ENCODE data around the gene KRT78. TPM values are rescaled to one million over a fixed set of nuclear protein-coding genes. Genes with fewer than 3 reads are reported as not detected.

Gene KRT78
- total RNA-seq, 1 experiment from 2014 or later = not detected

DNA sequence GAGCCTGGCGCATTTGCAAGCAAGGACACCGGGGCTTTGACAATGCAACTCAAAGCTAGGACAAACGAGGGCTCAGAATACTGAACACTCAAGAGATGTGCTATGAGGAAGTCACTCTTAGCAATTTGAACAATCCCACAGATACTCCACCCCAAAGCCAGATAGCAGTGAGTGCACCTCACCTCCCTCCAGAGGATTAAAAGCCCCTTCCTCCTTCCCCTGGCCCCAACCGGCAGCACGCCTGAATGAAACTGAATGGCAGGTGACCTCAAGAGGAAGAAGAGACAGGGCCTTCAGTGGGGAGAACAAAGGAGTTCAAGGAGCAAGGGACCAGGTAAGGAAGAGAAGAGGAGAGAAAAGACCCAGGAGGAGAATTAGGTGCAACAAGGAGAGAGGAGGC, 1.9 kb upstream of the KRT78 start:
- H3K9me3 ChIP-seq = no peaks in the 10 kb centered on the region
- no peak overlapping the region for H3K4me3 ChIP-seq
- no peaks in the 10 kb centered on the region for H3K36me3 ChIP-seq
- H3K27me3 ChIP-seq = no peaks in the 10 kb centered on the region
- no peak for DNase-seq

DNA sequence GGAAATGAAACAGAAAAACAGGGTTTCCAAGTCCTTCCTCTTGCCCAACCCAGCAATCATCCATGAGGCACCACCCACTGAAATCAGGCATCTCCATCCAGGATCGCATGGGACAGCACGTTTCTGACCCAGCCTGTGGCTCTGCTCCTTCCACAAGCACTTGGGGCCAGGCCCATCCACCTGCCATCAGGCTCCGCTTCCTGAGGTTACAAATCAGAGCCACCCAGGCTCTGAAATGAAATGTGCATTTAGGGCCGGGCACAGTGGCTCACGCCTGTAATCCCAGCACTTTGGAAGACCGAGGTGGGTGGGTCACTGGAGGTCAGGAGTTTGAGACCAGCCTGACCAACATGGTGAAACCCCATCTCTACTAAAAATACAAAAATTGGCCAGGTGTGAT, 717 bp upstream of the KRT78 start:
- Histone ChIP-seq H3K27me3 (no peaks in the 10 kb centered on the region), H3K9me3 (no peaks in the 10 kb centered on the region), H3K36me3 (no peaks in the 10 kb centered on the region), H3K4me3 (no peak overlapping the region)
- no peak for DNase-seq

DNA sequence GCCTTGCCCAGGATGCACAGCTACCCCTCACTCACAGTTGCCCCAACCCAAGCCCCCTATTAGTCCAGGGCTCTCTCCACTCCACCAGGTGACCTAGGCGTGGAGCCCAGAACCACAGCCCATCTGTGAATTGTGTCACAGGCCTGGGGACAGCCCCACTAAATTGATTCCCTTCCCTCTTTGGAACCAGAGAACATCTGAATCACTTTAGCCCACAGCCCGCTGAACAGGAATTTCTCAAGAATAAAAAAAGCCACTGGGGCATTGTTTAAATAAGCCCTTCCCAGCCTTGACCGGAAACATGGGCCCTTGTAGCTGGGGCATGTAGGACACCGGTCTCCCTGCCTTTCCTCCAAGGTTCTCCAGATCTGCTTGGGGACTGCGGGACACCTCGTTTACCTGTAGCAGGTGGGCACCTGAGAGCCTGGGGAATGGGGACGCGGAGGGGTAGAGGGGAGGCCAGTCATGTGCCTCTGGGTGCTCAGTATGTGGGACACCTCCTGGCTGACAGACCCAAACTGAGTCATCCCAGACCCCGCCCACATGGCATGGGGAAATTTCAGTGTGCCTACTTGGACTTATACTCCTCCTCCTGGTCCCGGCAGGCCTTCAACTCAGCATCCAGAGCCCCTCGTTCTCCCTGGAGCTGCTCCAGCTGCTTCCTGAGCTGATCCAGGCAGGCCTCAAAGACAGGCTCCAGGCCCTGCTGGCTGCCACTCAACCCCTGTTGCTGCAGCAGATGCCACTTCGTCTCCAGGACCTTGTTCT, 1.3 kb downstream of the KRT78 start:
- DNase-seq = peak; percentile 79
- Histone ChIP-seq H3K27me3 (no peaks in the 10 kb centered on the region), H3K9me3 (no peaks in the 10 kb centered on the region), H3K36me3 (no peaks in the 10 kb centered on the region), H3K4me3 (no peak overlapping the region)

DNA sequence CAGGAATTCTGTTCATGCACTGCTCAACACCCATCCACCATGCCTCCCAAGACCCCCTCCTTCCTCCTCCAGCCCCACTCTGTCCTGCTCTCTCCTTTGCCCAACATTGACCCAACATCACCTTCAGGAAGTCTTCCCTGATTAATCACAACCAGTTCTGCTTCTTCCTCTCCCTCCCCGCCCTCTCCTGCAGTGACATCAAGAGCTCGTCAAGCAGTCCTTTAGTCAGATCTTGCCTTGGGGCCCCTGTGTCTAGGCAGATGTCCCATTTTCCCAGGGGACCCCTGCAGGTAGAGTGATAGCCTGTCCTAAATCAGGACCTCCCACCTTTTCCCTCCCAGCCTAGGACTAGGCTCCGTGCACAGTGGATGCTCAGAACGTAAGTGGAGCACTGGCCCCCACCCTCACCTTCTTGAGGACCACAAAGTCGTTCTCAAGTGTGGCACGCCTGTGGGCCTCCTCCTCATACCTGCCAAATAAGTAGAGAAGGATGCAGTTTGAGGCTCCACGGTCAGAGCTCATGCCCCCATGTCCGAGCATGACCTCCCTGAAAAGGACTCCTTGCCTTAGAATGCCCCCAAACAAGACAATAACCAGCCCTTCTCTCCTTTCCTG, 2.3 kb downstream of the KRT78 start:
- DNase-seq = no peak
- Histone ChIP-seq H3K36me3 (no peaks in the 10 kb centered on the region), H3K9me3 (no peaks in the 10 kb centered on the region), H3K27me3 (no peaks in the 10 kb centered on the region), H3K4me3 (no peak overlapping the region)

DNA sequence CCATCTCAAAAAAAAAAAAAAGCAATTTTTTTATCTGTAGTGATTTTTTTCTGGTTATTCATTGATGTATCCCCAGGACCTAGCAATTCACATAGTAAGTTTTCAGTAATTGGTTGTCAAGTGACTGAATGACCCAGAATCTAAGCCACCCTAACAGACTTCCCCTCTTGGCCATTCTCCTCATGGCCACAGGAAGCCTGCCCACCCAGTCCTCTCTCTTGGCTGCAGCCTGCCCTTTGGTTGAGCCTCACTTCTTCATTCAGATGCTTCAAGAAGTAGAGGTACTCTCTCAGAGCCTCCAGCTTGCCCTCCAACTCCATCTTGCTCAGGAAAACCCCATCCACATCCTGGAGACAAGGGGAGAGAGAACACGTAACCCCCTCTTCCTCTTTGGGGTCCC, 2.8 kb downstream of the KRT78 start:
- Histone ChIP-seq H3K4me3 (no peak overlapping the region), H3K27me3 (no peaks in the 10 kb centered on the region), H3K9me3 (no peaks in the 10 kb centered on the region), H3K36me3 (no peaks in the 10 kb centered on the region)
- DNase-seq = no peak

DNA sequence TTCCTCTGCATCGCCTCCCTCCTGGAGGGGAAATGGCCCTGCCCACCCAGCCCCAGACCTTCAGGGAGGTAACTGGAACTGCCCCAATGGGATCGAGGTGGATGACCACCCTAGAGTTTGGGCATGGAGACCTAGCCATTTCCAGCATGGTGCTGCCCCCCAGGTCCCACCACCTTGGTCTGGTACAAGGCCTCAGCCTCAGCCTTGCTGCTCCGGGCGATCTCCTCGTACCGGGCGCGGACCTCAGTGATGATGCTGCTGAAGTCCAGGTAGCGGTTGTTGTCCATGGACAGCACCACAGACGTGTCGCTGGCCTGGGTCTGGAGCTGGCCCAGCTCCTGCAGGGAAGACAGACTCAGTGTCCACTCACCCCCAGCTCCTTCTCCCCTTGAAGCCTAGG, 4.4 kb downstream of the KRT78 start:
- DNase-seq = no peak
- no peaks in the 10 kb centered on the region for H3K36me3 ChIP-seq
- no peaks in the 10 kb centered on the region for H3K9me3 ChIP-seq
- no peaks in the 10 kb centered on the region for H3K27me3 ChIP-seq
- H3K4me3 ChIP-seq = no peak overlapping the region

DNA sequence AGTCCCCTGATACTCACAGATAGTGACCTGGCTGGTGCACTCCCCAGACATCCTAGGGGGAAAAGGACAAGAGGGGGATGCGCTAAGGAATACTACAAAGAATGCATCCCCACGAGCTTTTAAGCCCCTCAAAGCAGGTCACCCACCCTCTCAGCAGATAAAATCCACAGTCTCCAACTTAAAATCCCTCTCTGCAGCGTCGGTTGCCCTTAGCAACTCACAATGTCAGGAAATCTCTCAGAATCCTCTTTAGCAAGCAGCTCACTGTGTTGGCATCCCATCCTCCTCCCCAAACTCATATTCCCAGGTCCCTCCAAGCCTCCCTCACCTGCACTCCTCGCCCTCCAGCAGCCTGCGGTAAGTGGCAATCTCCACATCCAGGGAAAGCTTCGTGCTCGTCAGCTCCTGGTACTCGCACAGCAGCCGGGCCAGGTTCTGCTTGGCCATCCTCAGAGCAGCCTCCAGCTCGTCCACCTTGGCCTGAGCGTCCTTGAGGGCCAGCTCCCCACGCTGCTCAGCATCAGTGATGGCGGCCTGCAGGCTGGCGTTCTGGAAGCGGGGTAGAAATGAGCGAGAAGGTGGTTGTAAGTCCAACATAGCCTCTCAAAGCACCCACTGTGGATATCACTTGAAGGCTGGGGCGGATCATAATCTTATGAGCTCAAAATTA, 9.2 kb downstream of the KRT78 start:
- Histone ChIP-seq H3K27me3 (no peaks in the 10 kb centered on the region), H3K9me3 (no peaks in the 10 kb centered on the region), H3K36me3 (no peaks in the 10 kb centered on the region), H3K4me3 (no peak overlapping the region)
- DNase-seq = no peak

DNA sequence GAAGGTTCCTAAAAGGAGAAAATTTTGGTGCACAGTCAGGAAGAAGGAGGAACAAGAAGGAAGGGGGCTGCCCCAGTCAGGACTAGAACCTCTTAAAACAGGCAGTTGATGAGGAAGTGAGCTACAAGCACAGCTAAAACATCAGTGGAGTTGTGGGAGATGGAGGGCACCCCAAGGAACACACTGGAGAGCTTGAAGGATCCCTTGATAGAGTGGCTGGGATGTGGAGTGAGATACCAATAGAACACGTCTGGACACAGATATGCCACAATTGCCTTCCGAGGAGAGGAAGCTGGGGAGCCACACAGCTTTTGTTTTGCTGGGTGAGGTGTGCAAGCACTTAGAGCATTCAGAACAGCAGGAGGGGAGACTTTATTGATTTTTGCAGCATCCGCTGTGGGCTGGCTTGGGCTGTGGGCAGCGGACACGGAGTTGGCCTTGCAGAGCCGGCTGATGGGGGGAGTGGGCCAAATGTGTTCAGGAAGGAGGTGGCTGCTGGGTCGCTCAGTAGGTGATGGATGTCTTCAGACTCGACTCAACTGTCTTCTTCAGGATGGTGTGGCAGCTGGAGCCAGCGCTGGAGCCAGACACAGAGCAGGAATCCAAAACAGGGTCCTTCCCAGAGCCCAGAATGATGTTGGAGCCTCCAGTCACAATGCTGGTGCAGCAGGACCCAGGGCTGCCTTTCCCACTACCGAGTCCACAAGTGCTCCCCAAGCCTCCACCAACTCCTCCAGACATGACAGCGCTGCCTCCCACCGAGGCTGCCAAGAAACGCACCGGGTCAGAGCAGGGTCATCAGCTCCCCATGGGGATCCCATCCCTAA, 10.0 kb downstream of the KRT78 start:
- DNase-seq = no peak
- Histone ChIP-seq H3K9me3 (no peaks in the 10 kb centered on the region), H3K27me3 (no peaks in the 10 kb centered on the region), H3K4me3 (no peak overlapping the region), H3K36me3 (no peaks in the 10 kb centered on the region)

DNA sequence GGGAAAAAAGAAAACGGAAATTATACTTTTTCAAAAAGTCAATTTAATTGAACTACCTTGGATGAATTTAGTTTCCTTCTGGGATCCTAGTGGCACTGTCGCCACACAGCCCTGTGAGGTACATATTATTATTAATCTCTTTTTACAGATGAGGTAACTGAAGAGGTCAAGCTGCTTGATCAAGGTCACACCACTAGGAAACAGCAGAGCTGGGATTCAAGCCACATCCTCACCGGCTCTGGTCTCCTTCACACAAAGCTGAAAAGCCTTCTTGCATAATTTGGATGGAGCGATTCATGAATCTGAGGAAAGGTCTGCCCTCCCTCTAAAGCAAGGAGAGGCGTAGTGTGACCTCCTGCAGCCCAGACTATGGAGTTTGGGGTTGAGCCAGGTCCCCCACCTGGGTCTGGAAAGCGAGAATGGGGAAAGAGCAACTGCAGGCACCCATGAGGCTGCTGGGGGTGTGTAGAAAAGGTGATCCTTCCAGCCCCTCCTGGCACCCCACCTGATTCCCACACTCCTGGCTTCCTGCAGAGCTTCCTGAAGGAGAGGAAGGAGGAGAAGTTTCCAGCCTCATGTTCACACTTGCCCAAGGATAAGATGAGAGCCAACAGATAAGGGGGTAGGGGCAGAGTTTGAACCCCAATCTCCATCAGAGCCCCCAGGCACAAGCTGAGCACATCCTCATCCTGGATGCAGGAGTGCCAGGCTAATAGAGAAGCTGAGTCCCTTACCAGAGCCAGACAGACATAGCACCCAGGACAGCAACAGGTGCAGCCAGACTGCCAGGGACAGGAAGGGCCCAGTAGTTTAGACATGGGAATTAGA, 10.8 kb downstream of the KRT78 start:
- Histone ChIP-seq H3K4me3 (no peak overlapping the region), H3K27me3 (no peaks in the 10 kb centered on the region), H3K9me3 (no peaks in the 10 kb centered on the region), H3K36me3 (no peaks in the 10 kb centered on the region)
- DNase-seq = no peak

DNA sequence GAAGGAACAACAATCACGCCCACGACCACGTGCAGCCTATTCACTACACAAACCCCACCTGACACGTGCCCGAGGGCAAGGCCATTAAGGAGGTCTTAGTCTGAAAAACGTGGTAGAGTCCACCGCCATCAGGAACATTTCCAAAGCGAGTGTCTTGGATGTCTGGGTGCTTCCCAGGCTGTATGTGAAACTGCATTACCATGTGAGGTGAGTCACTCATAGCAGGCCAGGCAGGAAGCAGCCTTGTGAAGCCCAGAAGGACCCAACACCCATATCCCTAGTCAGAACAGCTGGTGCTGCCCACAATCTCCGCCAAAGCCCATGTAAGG, 11.4 kb downstream of the KRT78 start:
- DNase-seq = peak; percentile 54
- H3K4me3 ChIP-seq = no peak overlapping the region

DNA sequence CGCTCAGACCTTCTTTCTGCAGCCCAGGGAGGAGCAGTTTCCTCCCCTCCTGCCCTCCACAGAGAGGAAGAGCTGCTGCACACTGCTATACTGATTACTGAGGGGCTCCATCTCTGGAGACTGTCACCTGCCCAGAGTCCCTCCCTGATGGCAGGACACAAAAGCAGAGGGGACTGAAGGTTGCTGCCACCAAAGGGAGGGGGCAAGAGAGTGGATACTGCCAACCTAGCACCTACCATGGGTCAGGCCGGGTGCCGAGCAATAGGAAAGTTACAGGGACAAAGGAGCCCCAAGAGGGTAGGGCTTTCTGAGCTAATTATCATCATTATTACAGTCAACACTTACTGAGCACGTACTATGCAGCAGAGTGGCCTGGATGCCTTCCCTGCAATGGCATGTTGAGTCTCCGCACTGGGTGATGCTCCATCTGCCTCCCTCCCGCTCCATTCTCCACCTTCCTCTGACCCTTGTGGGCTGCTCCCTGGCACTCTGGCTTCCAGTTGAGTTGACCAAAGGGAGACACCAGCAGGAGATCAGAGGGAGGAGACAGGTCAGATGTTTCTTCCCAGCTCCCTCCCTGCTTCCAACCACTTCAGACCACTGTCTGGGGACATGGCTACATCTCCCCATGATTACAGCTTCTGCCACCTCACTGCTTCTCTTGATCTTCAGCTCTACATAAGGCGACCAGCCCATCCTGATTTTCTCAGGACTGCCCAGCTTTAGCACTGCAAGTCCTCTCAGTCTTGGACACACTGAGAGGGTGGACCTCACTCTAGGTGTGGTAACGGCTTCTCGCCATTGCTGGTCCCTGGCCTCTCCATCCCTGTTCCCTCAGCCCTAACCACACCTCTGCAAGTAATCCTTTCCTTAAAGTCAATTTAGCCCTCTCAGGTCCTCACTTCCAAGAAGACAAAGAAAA, 12.0 kb downstream of the KRT78 start:
- no peaks in the 10 kb centered on the region for H3K36me3 ChIP-seq
- H3K4me3 ChIP-seq = no peak overlapping the region
- H3K9me3 ChIP-seq = no peaks in the 10 kb centered on the region
- DNase-seq = no peak
- H3K27me3 ChIP-seq = no peaks in the 10 kb centered on the region

More for the DNA sequence above, 11.4 kb downstream of the KRT78 start:
- Histone ChIP-seq H3K9me3 (no peaks in the 10 kb centered on the region), H3K36me3 (no peaks in the 10 kb centered on the region), H3K27me3 (no peaks in the 10 kb centered on the region)

DNA sequence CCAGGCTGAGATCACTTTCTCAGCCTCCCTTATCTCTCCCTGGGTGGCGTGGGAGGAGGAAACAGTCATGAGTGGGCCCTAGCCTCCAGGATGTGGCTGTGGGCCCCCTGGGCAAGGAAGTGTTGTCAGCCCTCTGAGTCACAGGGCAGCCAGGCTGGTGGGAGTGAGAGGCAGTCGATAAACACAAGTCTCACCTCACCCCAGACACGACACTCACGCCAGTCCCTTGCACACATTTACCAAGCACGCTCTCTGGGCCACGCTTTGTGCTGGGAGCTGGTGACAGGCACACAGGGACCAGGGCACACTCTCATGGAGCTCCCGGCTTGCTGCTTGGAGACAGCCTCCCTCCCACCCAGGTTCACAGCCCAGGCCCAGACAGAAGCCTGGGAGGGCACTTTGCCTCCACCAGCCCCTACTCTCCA, 12.7 kb downstream of the KRT78 start:
- peak; percentile 56 for DNase-seq
- H3K27me3 ChIP-seq = no peaks in the 10 kb centered on the region
- H3K9me3 ChIP-seq = no peaks in the 10 kb centered on the region
- no peak overlapping the region for H3K4me3 ChIP-seq
- H3K36me3 ChIP-seq = no peaks in the 10 kb centered on the region

DNA sequence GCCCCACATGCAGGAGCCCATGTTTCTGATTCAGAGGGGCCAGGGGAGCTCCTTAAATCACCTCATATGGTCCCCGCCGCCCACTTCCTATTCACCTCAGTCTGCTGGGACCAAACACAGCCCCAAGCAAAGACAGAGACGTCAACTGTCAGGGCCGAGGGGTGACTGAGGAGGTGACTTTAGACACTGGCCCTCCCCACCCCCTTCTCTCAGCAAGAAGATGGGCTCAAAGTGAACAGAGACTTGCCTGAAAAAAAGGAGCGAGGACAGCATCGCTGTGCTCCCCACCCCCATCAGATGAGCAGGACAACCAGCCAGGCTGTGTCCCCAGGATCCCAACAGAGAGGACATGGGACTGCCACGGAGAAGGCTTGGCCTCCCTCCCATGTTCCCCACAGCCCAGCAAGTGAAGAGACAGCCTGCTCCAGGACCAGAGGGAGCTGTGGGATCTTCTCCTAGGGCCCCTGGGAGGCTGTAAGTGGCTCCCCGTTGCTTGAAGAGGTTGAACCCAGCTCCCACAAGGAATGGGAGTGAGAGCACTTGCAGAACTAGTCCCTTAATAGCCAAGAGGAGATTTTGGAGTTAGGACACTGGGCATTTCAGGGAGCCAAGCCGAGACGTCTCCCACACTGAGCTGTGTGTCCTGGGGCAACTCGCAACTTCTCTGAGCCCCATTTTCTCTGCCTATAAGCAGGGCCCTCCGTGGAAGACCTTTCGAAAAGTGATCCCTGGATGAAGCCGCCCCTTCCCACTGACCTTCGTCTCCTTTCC, 13.3 kb downstream of the KRT78 start:
- H3K4me3 ChIP-seq = no peak overlapping the region
- H3K27me3 ChIP-seq = no peaks in the 10 kb centered on the region
- no peaks in the 10 kb centered on the region for H3K9me3 ChIP-seq
- no peaks in the 10 kb centered on the region for H3K36me3 ChIP-seq
- DNase-seq = no peak

DNA sequence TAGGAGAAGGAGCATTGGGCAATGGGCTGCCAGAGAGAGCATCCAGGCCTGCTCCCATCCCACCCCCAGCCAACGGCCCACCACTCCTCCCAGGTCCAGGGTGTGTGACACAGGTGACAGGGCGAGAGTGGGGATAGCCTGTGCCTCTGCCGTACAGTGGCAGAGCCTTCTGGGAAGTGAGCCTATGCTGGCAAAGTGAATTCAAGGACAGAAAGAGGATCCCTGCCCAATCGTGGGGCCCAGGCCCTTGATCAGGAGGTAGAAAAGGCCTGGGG, 14.1 kb downstream of the KRT78 start:
- Histone ChIP-seq H3K9me3 (no peaks in the 10 kb centered on the region), H3K27me3 (no peaks in the 10 kb centered on the region), H3K4me3 (no peak overlapping the region), H3K36me3 (no peaks in the 10 kb centered on the region)
- DNase-seq = no peak
